Panc1 (cell line): ENCODE results near the gene WASF3.

Experiments
- CTCF ChIP-seq: fragments of 450-650 bp; IDR thresholded peaks from 2 replicates; pipeline ENCODE4 v1.5.1; 2017; ENCODE audit warnings: mild to moderate bottlenecking
- POLR2AphosphoS5 ChIP-seq: IDR thresholded peaks from 2 replicates; pipeline ENCODE4 v1.6.1; 2012; ENCODE audit warnings: mild to moderate bottlenecking, low read depth, low read length, moderate library complexity
- REST ChIP-seq, 2 experiments: IDR thresholded peaks; 2 replicates each; pipeline ENCODE4 v1.6.1; 2011 to 2012; ENCODE audit warnings: low read depth in 2 of 2, control low read depth in 1 of 2, low read length in 1 of 2, mild to moderate bottlenecking in 1 of 2, moderate library complexity in 1 of 2; ENCODE audit not compliant: insufficient read depth in 1 of 2
- SIN3A ChIP-seq: IDR thresholded peaks from 2 replicates; pipeline ENCODE4 v1.6.1; 2012; ENCODE audit warnings: low read depth, mild to moderate bottlenecking, low read length, moderate library complexity, borderline replicate concordance; ENCODE audit not compliant: insufficient read depth
- TCF7L2 ChIP-seq: IDR thresholded peaks from 2 replicates; pipeline ENCODE4 v1.6.1; 2011; ENCODE audit warnings: mild to moderate bottlenecking, low read depth, low read length, inconsistent platforms

DNA sequence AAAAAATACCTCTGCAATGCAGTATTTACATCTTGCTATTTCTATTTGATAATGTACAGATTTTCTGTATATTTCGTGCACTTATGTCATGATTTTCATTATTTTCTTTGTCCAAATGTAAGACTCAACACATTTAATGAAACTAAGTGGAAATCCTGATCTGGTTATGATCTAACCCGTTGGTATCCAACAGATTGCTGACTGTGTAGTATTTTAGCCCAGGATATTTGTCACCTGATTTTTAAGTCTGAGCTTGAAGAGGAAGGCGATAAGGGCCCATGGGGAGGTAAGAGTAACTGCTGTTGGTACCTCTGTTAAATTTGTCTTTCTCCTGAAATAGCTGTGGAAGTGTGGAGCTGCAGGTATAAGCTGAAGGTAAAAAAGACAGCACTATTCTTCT, 45.3 kb downstream of the WASF3 start:
- TF ChIP-seq CTCF, result no peak
- TF ChIP-seq REST (IDR thresholded peaks at IDR 0.05; ENCODE audit: insufficient read depth in 1 of 2, low read depth in 2 of 2, low read length in 1 of 2), result no peak
- no peak for TF ChIP-seq POLR2AphosphoS5
- no peak for TF ChIP-seq TCF7L2
- no peak for TF ChIP-seq SIN3A
